Upper lobe of left lung (tissue), 6 donors: ENCODE data around the gene RPS6KA2. TPM values are rescaled to one million over a fixed set of nuclear protein-coding genes. Genes with fewer than 3 reads are reported as not detected.

Source experiments
- ATAC-seq, 2 donors: fragments of 200-7000 bp; cut with Tn5 transposase; one replicate each; pipeline ENCODE4 v1.9.1; 2022; ENCODE audit warnings: mild to moderate bottlenecking in 2 of 2, moderate library complexity in 2 of 2; ENCODE audit not compliant: low FRiP score in 2 of 2
- DNase-seq, 2 donors: peaks; one replicate each; pipeline ENCODE4 v3.0.0-alpha.2; 2019 to 2020
- H3K27ac ChIP-seq, 4 donors: fragments of 200-600 bp; sonication (generic); one replicate each; pipeline ENCODE4 v1.5.1; 2016 to 2019
- H3K27me3 ChIP-seq, 4 donors: fragments of 200-600 bp; sonication (generic); one replicate each; pipeline ENCODE4 v1.5.1; 2017 to 2019
- H3K36me3 ChIP-seq, 4 donors: fragments of 200-600 bp; sonication (generic); one replicate each; pipeline ENCODE4 v1.5.1; 2016 to 2019
- H3K4me1 ChIP-seq, 4 donors: fragments of 200-600 bp; sonication (generic); one replicate each; pipeline ENCODE4 v1.5.1; 2018 to 2019
- H3K4me3 ChIP-seq, 4 donors: fragments of 200-600 bp; sonication (generic); one replicate each; pipeline ENCODE4 v1.5.1; 2017 to 2019; ENCODE audit warnings: mild to moderate bottlenecking in 2 of 4, moderate library complexity in 1 of 4
- H3K9me3 ChIP-seq, 4 donors: fragments of 200-600 bp; sonication (generic); one replicate each; pipeline ENCODE4 v1.5.1; 2018 to 2019
- CTCF ChIP-seq, 6 experiments: fragments of 450-650 bp in 4 of 6; fragments of 200-600 bp in 2 of 6; sonication (generic) in 2 of 6; IDR thresholded peaks; one replicate each; pipeline ENCODE4 v1.5.1; 2016 to 2019; ENCODE audit warnings: antibody characterized with exemption in 6 of 6
- EP300 ChIP-seq, 4 donors: sonication (generic); formaldehyde crosslinking; IDR thresholded peaks; one replicate each; pipeline ENCODE4 v1.5.1; 2017; ENCODE audit warnings: antibody characterized with exemption in 4 of 4, control low read depth in 2 of 4
- POLR2A ChIP-seq, 4 donors: fragments of 450-650 bp; IDR thresholded peaks; one replicate each; pipeline ENCODE4 v1.5.1; 2016 to 2017; ENCODE audit warnings: antibody characterized with exemption in 4 of 4, mild to moderate bottlenecking in 2 of 4
- POLR2AphosphoS5 ChIP-seq, 2 donors: sonication (generic); formaldehyde crosslinking; IDR thresholded peaks; one replicate each; pipeline ENCODE4 v1.5.1; 2017; ENCODE audit warnings: antibody characterized with exemption in 2 of 2
- WGBS, 2 donors: methylation state at CpG; one replicate each; pipeline ENCODE4 v1.1.5; 2017 to 2018; 5-methylcytosine and 5-hydroxymethylcytosine counted together
- total RNA-seq, 6 donors: library from RNA; depleted of rRNA in 4 of 6; stranded (reverse); fragments of >200 nt in 4 of 6; gene quantifications; one replicate each; pipeline versions ENCODE4 v1.1.0 to v1.2.1, GENCODE V29; 2016 to 2021
- donor health status: DM: no; HTN: no; CAD: no; lungs with moderate emphysema.
- donor health status: DM: no; HTN: yes; CAD: no; lungs with severe emphysema.

Gene RPS6KA2
- 100 to 1,000 TPM; 101 to 233 (median 168) TPM for total RNA-seq

- H3K4me3 ChIP-seq, result peak within 1 kb of the TSS; percentile 49 to 91 (median 76)
- H3K4me1 ChIP-seq, result peaks cover 34 to 55% (median 45%) of the 10 kb centered on the region in 4 donors
- 0 to 1% methylated on average over 32 to 56 of the region's 87 CpGs for WGBS, 2 donors
- H3K36me3 ChIP-seq, result no peaks in the 10 kb centered on the region
- no peaks in the 10 kb centered on the region for H3K27me3 ChIP-seq
- peak within 1 kb of the TSS; percentile 87 to 96 (median 90) for H3K27ac ChIP-seq
- TF ChIP-seq POLR2AphosphoS5 (IDR thresholded peaks at IDR 0.05), result peak; percentile 48 to 83
- TF ChIP-seq CTCF (IDR thresholded peaks at IDR 0.05), result peak in 2 of 6 experiments; percentile 23 to 39
- TF ChIP-seq POLR2A (IDR thresholded peaks at IDR 0.05), result peak in 3 of 4 donors; percentile 95 to 99 (median 95)
- peak in 1 of 4 donors; percentile 0 for TF ChIP-seq EP300 (IDR thresholded peaks at IDR 0.05)
- DNase-seq (peak; percentile 100), ATAC-seq (peak; percentile 95 to 98)
- H3K9me3 ChIP-seq, result no peaks in the 10 kb centered on the region
Measured at GRCh38 chr6:166627033-166627874, at the start of gene RPS6KA2. Gene RPS6KA2 (minus strand): TSS chr6:166627251. CDS start chr6:166627019, 232 bp downstream.

- WGBS, 2 donors, result 90 to 96% methylated on average over 14 of the region's 14 CpGs
Measured at GRCh38 chr6:166676270-166676860, 49.3 kb upstream of the RPS6KA2 start.

GRCh38 chr6:166675736-166676135 is 48.7 kb upstream of the RPS6KA2 start:
- DNase-seq, result no peak
- peak overlapping the region in 1 of 4 donors; percentile 7 for H3K4me3 ChIP-seq
- WGBS, 2 donors, result 79 to 80% methylated on average over 9 of the region's 9 CpGs

More at GRCh38 chr6:166676270-166676860, 49.3 kb upstream of the RPS6KA2 start:
- Histone ChIP-seq H3K27me3 (peaks cover 0 to 4% (median 0%) of the 10 kb centered on the region in 4 donors), H3K27ac (no peak overlapping the region), H3K4me3 (no peak overlapping the region), H3K36me3 (no peaks in the 10 kb centered on the region), H3K4me1 (peaks cover 5 to 20% (median 17%) of the 10 kb centered on the region in 4 donors), H3K9me3 (no peaks in the 10 kb centered on the region)
- DNase-seq (no peak), ATAC-seq (no peak)
- TF ChIP-seq EP300 (IDR thresholded peaks at IDR 0.05) (no peak), CTCF (IDR thresholded peaks at IDR 0.05) (no peak), POLR2A (IDR thresholded peaks at IDR 0.05) (no peak), POLR2AphosphoS5 (IDR thresholded peaks at IDR 0.05) (no peak)

GRCh38 chr6:166673309-166673708 is 46.3 kb upstream of the RPS6KA2 start:
- Histone ChIP-seq H3K27ac (no peak overlapping the region), H3K4me1 (peaks cover 5 to 21% (median 18%) of the 10 kb centered on the region in 4 donors), H3K36me3 (no peaks in the 10 kb centered on the region), H3K9me3 (no peaks in the 10 kb centered on the region), H3K4me3 (no peak overlapping the region), H3K27me3 (peaks cover 0 to 4% (median 0%) of the 10 kb centered on the region in 4 donors)
- no peak for ATAC-seq
- no peak for DNase-seq
- no peak for TF ChIP-seq CTCF (IDR thresholded peaks at IDR 0.05)
- TF ChIP-seq POLR2AphosphoS5 (IDR thresholded peaks at IDR 0.05), result no peak
- TF ChIP-seq POLR2A (IDR thresholded peaks at IDR 0.05), result no peak
- no peak for TF ChIP-seq EP300 (IDR thresholded peaks at IDR 0.05)
- 75 to 80% methylated on average over 6 of the region's 6 CpGs for WGBS, 2 donors

More at GRCh38 chr6:166675736-166676135, 48.7 kb upstream of the RPS6KA2 start:
- Histone ChIP-seq H3K4me1 (peaks cover 5 to 21% (median 18%) of the 10 kb centered on the region in 4 donors), H3K9me3 (no peaks in the 10 kb centered on the region), H3K27ac (no peak overlapping the region), H3K27me3 (peaks cover 0 to 4% (median 0%) of the 10 kb centered on the region in 4 donors), H3K36me3 (no peaks in the 10 kb centered on the region)
- no peak for TF ChIP-seq EP300 (IDR thresholded peaks at IDR 0.05)
- no peak for TF ChIP-seq POLR2A (IDR thresholded peaks at IDR 0.05)
- no peak for TF ChIP-seq CTCF (IDR thresholded peaks at IDR 0.05)
- no peak for ATAC-seq
